Amygdala (tissue), 56 donors: Measurements from ENCODE around the gene MARCHF9.

Source experiments
- DNase-seq, 56 donors: peaks; one replicate each; lab custom pipeline; 2025; lab: John Stamatoyannopoulos, UW

MARCHF9 gene

GRCh38 chr12:57736741-57737466 is 18.0 kb upstream of the MARCHF9 start:
- no peak for DNase-seq

- DNase-seq = peak in 2 of 56 donors; percentile 12 to 30
Measured at GRCh38 chr12:57737467-57738460, 17.1 kb upstream of the MARCHF9 start.

GRCh38 chr12:57738661-57739237 is 16.2 kb upstream of the MARCHF9 start, which contains the start of gene AGAP2:
Gene AGAP2, minus strand, starts transcription at chr12:57738742. Its CDS starts 496 bp downstream, at chr12:57738246.
- peak in 28 of 56 donors; percentile 7 to 65 (median 30) for DNase-seq

DNA sequence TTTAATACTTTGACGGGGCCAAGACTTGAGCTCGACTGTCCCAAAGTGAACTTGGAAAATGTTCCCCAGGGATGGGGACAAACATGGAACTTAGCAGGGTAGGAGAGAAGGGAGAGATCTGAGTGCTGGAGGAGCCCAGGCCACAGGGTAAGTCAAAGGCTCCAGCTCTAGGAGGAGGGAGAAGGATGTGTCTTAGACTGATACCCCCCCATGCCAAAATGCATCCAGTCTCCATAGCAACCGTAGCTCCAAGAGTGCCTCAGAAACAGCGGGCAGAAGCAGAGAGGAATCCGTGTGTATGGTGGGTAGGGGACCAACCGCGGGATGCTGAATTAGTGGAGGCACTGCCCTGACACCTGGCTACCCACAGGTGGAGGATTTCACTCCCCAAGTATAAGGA is 15.5 kb upstream of the MARCHF9 start:
- no peak for DNase-seq

- DNase-seq = peak in 2 of 56 donors; percentile 14 to 16
Measured at GRCh38 chr12:57739914-57740538, 14.9 kb upstream of the MARCHF9 start.

DNA sequence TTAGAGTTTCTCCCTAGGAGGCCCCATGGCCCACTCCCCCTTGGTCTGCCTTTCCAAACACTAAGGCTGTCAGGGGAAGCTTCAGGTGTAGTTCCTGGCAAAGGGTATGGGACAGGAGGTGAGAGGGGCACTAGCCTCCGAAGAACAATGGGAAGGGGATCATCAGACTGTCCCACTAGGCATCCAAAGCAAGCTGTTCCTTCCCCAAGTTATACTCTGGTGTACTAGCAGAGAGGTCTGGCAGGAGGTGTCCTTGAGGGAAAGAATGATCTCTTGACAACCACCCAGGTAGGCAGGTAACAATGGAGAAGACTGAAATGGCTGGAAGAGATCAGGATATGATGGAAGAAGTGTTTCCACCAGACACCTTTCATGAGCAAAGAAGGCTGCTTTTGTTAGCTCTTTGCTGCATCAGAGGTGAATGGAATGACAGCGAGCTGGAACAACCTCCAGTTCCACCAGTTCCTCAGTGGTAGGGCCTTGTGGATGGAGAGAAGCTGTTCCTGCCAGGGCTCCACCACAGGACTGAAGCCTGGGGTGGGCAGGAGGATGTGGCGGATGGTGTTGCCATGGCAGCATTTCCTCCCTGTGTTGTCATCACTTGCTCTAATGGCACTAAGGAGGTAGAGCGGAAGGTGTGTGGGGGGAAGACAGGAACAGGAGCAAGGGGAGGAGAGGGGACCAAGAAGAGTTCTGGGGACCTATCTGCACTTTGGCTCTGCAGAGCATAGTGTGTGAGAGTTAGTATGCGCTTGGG is 14.1 kb upstream of the MARCHF9 start:
- peak in 20 of 56 donors; percentile 12 to 55 (median 28) for DNase-seq

- DNase-seq = no peak
Measured at GRCh38 chr12:57741413-57741789, 13.5 kb upstream of the MARCHF9 start.

DNA sequence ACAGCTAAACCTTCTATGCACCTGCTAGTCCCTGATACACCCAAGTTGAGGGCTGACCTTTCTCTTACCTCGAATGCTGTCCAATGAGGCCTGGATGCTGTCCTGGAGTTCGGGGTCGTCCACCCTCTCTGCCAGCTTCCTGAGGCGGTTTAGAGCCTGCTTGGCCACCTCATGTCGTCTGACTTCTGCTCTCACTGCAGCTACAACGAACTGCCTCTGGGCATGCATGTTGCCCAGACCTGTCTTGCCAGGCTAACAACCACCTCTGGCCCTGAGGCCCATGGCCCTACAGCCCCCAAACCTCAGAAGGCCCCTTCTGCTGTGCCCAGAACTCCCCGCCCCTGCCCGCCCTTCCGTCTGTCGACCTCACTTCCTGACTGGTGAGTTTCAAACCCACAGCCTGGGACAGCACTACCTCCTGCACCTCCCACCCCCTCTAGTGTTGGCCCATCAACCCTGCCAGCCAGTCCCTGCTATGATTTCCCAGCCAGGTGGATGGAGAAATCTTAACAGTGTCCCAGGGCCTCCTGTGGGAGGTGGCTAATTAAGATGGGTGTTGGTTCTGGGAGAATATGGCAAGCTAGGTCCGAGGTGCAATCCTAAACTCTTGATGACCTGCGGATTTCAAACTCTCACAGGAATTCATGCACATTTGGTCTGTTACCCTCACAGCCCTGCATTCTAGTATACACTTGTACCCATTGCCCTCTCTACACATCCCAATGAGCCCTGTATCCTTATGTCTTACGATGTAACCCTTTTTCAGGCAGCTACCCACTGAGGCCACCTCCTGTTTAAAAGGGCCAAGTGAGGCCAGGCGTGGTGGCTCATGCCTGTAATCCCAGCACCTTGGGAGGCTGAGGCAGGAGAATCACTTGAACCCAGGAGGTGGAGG is 12.8 kb upstream of the MARCHF9 start:
- no peak for DNase-seq

DNA sequence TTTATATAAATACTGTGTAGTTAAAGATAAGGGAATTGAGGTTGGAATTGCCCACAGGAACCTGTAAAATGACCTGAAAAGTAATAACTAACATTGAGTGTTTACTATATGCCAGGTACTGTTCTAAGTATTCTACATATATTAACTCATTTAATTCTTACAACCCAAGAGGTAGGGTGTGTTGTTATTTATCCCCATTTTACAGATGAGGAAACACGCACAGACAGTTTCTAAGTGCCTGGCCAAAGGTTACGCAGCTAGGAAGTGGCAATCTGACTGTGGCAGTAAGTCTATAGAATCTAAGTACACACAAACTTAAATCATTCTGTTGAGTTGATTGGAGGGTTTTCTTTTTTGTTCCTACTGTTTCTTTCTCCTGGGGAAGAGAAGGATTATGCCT is 11.1 kb upstream of the MARCHF9 start:
- DNase-seq = no peak

DNA sequence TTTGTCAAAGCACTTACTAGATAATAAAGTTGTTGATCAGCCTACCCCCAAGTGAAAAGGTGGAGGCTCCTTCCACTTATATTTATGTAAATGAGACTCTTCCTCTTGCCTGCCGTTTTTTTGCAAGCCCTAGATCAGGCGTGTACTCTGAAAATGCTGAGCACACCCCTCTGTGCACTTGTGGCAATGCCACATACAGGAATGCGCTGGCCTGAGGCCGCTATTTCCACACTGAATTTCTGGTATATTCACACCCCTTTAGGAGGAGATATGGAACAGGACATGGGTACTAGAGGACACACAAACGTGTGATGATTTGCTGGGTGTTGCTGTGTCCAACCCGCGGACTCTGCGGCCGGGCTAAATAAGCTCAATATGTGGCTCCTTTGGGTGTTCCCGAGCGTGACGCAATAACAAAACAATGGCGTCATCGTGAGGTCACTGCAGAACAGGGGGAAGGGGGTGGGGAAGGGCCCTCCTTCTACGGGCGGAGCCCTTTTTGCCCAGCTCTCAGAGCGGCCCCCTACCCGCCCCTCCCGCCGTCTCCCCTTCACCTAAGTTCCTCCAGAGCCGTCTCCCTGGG is 10.6 kb upstream of the MARCHF9 start:
- peak in 24 of 56 donors; percentile 33 to 92 (median 70) for DNase-seq

GRCh38 chr12:57744777-57745484 is 10.0 kb upstream of the MARCHF9 start, which contains the start of gene TSPAN31:
Gene TSPAN31, plus strand, starts transcription at chr12:57745039. Its CDS starts 116 bp downstream, at chr12:57745155.
- peak; percentile 60 to 99 (median 94) for DNase-seq

GRCh38 chr12:57745485-57745881 is 9.4 kb upstream of the MARCHF9 start:
- DNase-seq = no peak

DNA sequence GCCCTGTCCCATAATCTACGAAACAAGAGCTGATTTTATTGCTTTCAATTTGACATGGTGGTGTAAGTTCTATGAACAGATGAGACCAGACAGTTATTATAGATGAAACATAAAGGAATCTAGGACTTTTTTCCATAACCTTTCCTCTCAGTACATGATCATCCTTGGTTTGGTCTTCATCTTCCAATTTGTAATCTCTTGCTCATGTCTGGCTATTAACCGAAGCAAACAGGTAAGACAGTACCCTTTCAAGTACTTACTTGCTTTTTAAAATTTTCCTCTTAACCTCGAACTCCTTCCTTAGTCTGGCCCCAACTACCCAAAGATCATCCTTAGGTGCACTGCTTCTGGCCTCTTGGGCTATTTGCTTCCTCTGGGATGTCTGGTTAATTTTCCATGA is 8.9 kb upstream of the MARCHF9 start:
- no peak for DNase-seq

DNA sequence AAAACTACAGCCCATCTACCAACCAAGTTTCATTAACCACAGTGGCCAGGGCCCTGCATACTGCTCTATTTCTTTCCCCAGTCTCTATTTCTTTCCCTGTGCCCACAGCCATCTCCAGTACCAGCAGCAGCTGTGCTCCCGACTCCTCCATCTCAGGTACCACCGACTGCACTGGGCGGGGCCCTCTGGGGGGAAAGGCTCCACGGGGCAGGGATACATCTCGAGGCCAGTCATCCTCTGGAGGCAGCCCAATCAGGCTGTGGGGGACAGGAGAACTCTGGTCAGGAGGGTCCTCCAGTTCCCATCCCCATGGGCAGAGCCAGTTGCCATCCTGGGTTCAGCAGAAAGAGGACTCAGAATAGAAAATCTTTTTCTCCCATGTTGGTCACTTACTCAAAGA is 5.8 kb upstream of the MARCHF9 start:
- DNase-seq = no peak

DNA sequence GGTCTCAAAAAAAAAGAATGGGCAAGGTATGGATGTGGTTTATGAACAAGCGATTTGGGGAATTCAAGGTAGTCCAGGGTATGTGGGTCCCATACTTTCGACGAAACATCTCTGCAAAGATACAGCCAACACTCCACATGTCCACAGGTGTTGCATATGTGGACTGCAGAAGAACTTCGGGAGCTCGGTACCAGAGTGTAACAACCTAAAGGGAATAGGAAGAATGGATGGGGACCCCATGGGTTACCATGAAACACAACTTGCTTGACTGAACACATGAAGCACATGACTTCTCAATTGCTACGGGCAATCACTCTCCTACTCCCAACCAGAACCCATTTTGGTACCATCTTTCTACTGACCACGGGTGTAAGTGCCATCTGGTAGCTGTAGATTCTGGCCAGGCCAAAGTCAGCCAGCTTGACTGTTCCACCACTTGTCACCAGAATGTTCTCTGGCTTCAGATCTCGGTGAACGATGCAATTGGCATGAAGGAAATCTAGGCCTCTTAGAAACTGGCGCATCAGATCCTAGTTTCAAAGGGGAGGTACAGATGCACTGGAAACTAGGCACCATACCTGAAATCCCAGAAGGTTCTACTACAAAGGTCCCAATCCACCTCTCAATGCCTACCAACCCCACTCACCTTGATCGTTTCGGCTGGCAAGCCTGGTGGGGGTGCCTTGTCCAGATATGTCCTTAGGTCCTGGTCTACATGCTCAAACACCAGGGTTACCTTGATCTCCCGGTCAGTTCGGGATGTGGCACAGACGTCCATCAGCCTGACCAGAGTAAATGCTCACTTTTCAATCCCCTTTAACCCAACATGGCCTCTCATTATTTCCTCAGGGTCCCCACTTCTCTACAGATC is 4.1 kb upstream of the MARCHF9 start:
- DNase-seq = no peak

- DNase-seq = no peak
Measured at GRCh38 chr12:57751432-57751787, 3.5 kb upstream of the MARCHF9 start.
